NT2/D1 (cell line): ENCODE measurements around the gene RHO.

Source experiments
- SUZ12 ChIP-seq: IDR thresholded peaks from 2 replicates; pipeline ENCODE4 v1.6.1; 2011; ENCODE audit not compliant: insufficient read length, insufficient read depth; ENCODE audit errors: extremely low read depth
- YY1 ChIP-seq: IDR thresholded peaks from 2 replicates; pipeline ENCODE4 v1.6.1; 2011; ENCODE audit not compliant: insufficient read length, insufficient read depth

- no peak for TF ChIP-seq YY1
- TF ChIP-seq SUZ12, result no peak
Measured at GRCh38 chr3:129558081-129558771, 29.8 kb downstream of the RHO start.
